ENCODE data around the gene SLC39A9.
"Not testable (repeated sequence)": the region's sequence is repeated elsewhere in the genome, so short reads cannot be mapped to it uniquely, and the experiment has no call there.

Gene SLC39A9

GRCh38 chr14:69479696-69480095 lies 81.2 kb downstream of the SLC39A9 start:
- DNase-seq = no peak

GRCh38 chr14:69480136-69480535 lies 81.6 kb downstream of the SLC39A9 start:
- DNase-seq = no peak

DNA sequence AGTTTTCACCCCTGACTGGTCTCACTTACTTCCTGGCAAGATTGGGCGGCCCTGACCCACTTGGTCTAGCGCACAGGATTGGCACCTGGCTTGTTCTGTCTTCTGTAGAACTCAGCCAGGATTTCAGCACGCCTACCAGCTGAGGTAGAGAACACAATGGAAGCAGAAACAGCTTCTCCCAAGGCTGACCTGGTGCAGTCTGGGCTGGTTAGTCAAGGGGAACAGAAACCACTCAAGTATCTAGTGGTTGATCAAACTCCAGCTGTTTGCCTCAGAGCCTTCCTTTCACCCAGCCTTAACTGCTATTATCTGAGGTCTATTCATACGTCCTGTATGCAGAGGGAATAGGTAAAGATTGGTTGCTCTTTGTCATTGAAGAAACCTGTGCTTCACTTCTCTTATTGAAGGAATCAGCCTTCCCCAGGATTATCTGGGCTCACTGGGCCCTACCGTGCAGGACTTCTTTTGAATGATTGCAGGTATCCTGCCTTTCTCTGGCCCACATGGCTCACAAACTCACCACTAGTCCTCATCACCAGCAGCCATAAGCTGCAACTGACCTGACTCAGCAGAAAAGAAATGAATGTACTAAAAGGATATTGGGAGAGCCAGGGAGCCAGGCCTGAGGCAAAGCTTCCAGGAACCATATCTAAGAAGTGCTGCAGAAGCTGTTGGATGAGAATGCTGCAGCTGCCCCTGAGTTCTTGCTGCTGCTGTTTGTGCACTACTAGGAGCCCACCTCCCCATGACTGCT lies 83.5 kb downstream of the SLC39A9 start:
- peak; percentile 68 to 92 for DNase-seq

- DNase-seq = peak; percentile 65 to 84
Observed at GRCh38 chr14:69483765-69484443, 85.4 kb downstream of the SLC39A9 start.

GRCh38 chr14:69484444-69485314 lies 86.2 kb downstream of the SLC39A9 start, which contains the start of gene PLEKHD1:
Gene PLEKHD1 (plus strand): TSS chr14:69484728. CDS start chr14:69484966, 238 bp downstream.
- peak in 1 of 2 experiments; percentile 52 for DNase-seq

- DNase-seq = no peak
Observed at GRCh38 chr14:69485315-69485660, 86.8 kb downstream of the SLC39A9 start.

DNA sequence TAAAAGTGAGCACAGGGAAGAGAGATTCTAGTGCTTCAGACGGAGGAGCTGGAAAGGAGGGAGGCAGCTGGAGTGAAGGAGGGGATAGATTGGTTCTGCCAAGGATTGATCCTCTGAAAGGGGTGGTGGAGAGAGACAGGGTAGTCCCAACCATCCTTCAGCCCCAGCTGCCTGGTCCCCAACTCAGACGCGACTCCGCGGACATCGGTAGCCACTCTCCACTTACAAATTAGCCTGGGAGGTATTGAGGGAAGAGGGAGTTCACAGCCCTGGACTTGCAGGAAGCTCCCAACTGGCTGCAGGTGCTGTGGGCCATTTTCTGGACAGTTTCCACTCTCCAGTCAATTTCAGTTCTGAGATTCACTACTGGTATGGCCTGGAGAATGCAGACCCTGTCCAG lies 87.2 kb downstream of the SLC39A9 start:
- no peak for DNase-seq

- DNase-seq = no peak
Observed at GRCh38 chr14:69487226-69487625, 88.7 kb downstream of the SLC39A9 start.

- no peak for DNase-seq
Observed at GRCh38 chr14:69487771-69488170, 89.3 kb downstream of the SLC39A9 start.

DNA sequence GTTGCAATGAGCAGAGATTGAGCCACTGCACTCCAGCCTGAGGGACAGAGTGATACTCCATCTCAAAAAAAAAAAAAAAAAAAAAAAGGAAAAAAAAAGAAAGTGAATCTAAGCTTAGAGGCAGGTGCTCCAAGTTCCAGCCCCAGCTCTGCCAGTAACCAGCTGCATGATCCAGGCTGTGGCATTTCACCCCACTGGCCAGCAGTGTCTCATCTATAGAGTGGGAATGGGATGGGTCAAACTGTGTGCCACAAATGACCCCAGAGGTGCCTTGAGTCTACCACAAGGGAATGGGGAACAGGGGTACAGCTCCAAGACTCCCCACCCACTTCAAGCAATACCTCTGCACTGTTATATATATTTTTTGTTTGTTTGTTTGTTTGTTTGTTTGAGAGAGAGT lies 91.0 kb downstream of the SLC39A9 start:
- no peak for DNase-seq

- no peak for DNase-seq
Observed at GRCh38 chr14:69490219-69490918, 91.9 kb downstream of the SLC39A9 start.

- no peak for DNase-seq
Observed at GRCh38 chr14:69491193-69491592, 92.7 kb downstream of the SLC39A9 start.

- no peak for DNase-seq
Observed at GRCh38 chr14:69493038-69493437, 94.5 kb downstream of the SLC39A9 start.

GRCh38 chr14:69493791-69494190 lies 95.3 kb downstream of the SLC39A9 start:
- DNase-seq = no peak

- DNase-seq = peak; percentile 22 to 80
Observed at GRCh38 chr14:69495341-69495921, 96.9 kb downstream of the SLC39A9 start.

DNA sequence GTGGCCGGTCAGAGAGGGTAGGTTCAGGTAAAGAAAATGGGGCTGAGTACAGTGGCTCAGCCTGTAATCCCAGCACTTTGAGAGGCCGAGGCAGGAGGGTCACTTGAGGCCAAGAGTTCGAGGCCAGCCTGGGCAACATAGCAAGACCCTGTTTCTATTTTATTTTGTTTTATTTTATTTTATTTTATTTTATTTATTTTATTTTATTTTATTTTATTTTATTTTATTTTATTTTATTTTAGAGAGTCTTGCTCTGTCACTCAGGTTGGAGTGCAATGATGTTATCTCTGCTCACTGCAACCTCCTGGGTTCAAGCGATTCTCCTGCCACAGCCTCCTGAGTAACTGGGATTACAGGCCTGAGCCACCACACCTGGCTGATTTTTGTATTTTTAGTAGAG lies 99.4 kb downstream of the SLC39A9 start:
- not testable (repeated sequence) for DNase-seq

DNA sequence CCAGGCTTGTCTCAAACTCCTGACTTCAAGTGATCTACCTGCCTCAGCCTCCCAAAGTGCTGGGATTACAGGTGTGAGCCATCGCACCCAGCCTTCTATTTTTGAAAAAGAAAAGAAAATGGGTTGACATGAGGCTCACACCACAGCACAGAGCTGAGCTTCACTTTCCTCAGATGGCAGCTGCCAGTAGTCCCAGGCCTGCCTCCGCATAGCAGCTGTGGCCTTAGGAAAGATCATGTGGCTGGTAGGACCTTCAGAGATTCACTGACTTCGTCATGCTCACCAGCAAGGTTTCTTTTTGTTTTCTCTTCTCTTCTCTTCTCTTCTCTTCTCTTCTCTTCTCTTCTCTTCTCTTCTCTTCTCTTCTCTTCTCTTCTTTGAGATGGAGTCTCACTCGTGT lies 99.8 kb downstream of the SLC39A9 start:
- not testable (repeated sequence) for DNase-seq

DNA sequence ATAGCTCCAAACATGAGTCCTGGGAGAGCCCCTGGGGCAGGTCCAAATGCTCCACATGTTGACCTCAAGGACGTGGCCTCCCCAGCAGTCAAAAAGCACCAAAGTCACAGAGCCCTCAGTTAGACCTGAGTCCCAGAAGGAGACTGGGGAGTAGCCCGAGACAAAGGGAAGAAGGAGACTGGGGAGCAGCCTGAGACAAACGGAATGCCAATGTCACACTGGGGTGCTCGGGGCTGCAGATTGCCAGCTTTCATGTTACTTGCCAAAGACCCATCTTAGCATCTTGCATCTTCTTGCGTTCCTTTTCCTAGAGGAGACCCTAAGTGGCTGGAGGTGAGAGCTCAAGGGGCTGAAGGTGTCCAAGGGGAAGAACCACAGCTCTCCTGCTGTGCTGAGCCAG lies 100.9 kb downstream of the SLC39A9 start:
- no peak for DNase-seq

- no peak for DNase-seq
Observed at GRCh38 chr14:69500096-69500495, 101.6 kb downstream of the SLC39A9 start.

DNA sequence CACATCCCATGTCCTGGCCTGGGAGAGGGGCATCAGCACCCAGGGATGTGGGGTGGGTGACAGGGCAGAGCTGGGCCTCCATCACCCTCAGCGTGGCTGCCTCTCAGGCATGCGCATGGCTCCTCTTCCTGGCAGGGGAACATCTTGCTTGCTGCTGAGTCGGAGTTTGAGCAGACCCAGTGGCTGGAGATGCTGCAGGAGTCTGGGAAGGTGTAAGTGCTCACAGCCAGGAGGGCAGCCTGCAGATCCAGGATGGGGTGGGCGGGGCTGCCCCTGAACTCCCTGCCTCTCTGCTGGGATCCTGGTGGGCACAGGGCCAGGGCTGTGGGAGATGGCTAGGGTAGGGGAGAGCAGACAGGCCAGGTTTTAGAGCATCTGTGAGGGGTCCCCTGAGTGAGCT lies 102.2 kb downstream of the SLC39A9 start:
- DNase-seq = peak in 1 of 2 experiments; percentile 45

GRCh38 chr14:69501423-69501838 lies 102.9 kb downstream of the SLC39A9 start:
- peak; percentile 20 to 50 for DNase-seq

DNA sequence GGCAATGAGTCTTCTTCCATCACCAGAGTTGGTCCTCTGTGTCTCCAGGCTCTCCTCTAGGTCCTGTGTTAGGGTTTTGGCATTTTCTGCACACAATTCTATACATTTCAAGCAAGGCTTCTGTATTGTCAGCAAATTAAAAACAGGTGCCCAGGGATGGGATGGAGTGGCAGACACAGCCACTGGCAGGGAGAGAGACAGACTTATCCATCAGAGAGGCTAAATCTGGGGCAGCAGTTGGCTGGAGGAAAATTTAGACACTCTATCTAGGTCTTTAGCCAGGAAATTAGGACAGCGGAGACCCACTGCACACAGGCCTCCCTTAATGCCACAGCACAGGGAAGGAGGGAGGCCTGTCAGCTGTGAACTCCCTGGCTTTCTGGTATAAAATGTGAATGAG lies 106.3 kb downstream of the SLC39A9 start:
- no peak for DNase-seq
